ENCODE measurements around the gene IGSF3.

Gene IGSF3

GRCh38 chr1:116679091-116679827 lies 11.7 kb upstream of the IGSF3 start:
- no peaks in the 10 kb centered on the region for H3K9me3 Mint-ChIP-seq
- H3K36me3 Mint-ChIP-seq (ENCODE audit: low read depth), result no peaks in the 10 kb centered on the region
- peaks cover 13% of the 10 kb centered on the region for H3K27me3 Mint-ChIP-seq
- no peak overlapping the region for H3K4me3 Mint-ChIP-seq
- no peaks in the 10 kb centered on the region for H3K4me1 Mint-ChIP-seq
- DNase-seq, result no peak
- ATAC-seq, result no peak
- no peak overlapping the region for H3K27ac Mint-ChIP-seq

- H3K27me3 Mint-ChIP-seq, result peaks cover 18% of the 10 kb centered on the region
- ATAC-seq (no peak), DNase-seq (no peak)
- H3K4me3 Mint-ChIP-seq, result no peak overlapping the region
- no peaks in the 10 kb centered on the region for H3K4me1 Mint-ChIP-seq
- H3K27ac Mint-ChIP-seq, result no peak overlapping the region
- no peaks in the 10 kb centered on the region for H3K9me3 Mint-ChIP-seq
- H3K36me3 Mint-ChIP-seq (ENCODE audit: low read depth), result no peaks in the 10 kb centered on the region
Observed at GRCh38 chr1:116678732-116679090, 11.2 kb upstream of the IGSF3 start.

- DNase-seq (no peak), ATAC-seq (no peak)
- H3K4me3 Mint-ChIP-seq, result no peak overlapping the region
- H3K27ac Mint-ChIP-seq, result no peak overlapping the region
- no peaks in the 10 kb centered on the region for H3K9me3 Mint-ChIP-seq
- H3K27me3 Mint-ChIP-seq, result peaks cover 26% of the 10 kb centered on the region
- no peaks in the 10 kb centered on the region for H3K4me1 Mint-ChIP-seq
- H3K36me3 Mint-ChIP-seq (ENCODE audit: low read depth), result no peaks in the 10 kb centered on the region
Observed at GRCh38 chr1:116677474-116678062, 10.0 kb upstream of the IGSF3 start.

GRCh38 chr1:116676291-116676690 lies 8.8 kb upstream of the IGSF3 start:
- DNase-seq (no peak), ATAC-seq (no peak)
- Mint-ChIP-seq H3K4me3 (no peak overlapping the region), H3K4me1 (no peaks in the 10 kb centered on the region), H3K27ac (no peak overlapping the region), H3K9me3 (no peaks in the 10 kb centered on the region), H3K27me3 (peaks cover 32% of the 10 kb centered on the region), H3K36me3 (ENCODE audit: low read depth) (no peaks in the 10 kb centered on the region)

GRCh38 chr1:116674751-116675150 lies 7.2 kb upstream of the IGSF3 start:
- no peaks in the 10 kb centered on the region for H3K4me1 Mint-ChIP-seq
- DNase-seq, result no peak
- H3K9me3 Mint-ChIP-seq, result no peaks in the 10 kb centered on the region
- no peak overlapping the region for H3K27ac Mint-ChIP-seq
- ATAC-seq, result no peak
- H3K27me3 Mint-ChIP-seq, result peaks cover 47% of the 10 kb centered on the region
- no peak overlapping the region for H3K4me3 Mint-ChIP-seq
- no peaks in the 10 kb centered on the region for H3K36me3 Mint-ChIP-seq (ENCODE audit: low read depth)

- H3K9me3 Mint-ChIP-seq, result no peaks in the 10 kb centered on the region
- no peaks in the 10 kb centered on the region for H3K36me3 Mint-ChIP-seq (ENCODE audit: low read depth)
- no peak overlapping the region for H3K4me3 Mint-ChIP-seq
- ATAC-seq (no peak), DNase-seq (no peak)
- H3K27me3 Mint-ChIP-seq, result peaks cover 49% of the 10 kb centered on the region
- H3K27ac Mint-ChIP-seq, result no peak overlapping the region
- H3K4me1 Mint-ChIP-seq, result no peaks in the 10 kb centered on the region
Observed at GRCh38 chr1:116674011-116674531, 6.5 kb upstream of the IGSF3 start.

- no peaks in the 10 kb centered on the region for H3K9me3 Mint-ChIP-seq
- H3K27me3 Mint-ChIP-seq, result peaks cover 57% of the 10 kb centered on the region
- no peaks in the 10 kb centered on the region for H3K36me3 Mint-ChIP-seq (ENCODE audit: low read depth)
- H3K27ac Mint-ChIP-seq, result no peak overlapping the region
- no peak for ATAC-seq
- H3K4me1 Mint-ChIP-seq, result peaks cover 2% of the 10 kb centered on the region
- no peak overlapping the region for H3K4me3 Mint-ChIP-seq
- no peak for DNase-seq
Observed at GRCh38 chr1:116671912-116672311, 4.4 kb upstream of the IGSF3 start.

- no peak for ATAC-seq
- no peak for DNase-seq
- Mint-ChIP-seq H3K9me3 (no peaks in the 10 kb centered on the region), H3K4me3 (no peak overlapping the region), H3K27ac (no peak overlapping the region), H3K27me3 (peaks cover 63% of the 10 kb centered on the region), H3K4me1 (peaks cover 8% of the 10 kb centered on the region), H3K36me3 (ENCODE audit: low read depth) (no peaks in the 10 kb centered on the region)
Observed at GRCh38 chr1:116671072-116671760, 3.7 kb upstream of the IGSF3 start.

GRCh38 chr1:116668277-116668676 lies 744 bp upstream of the IGSF3 start:
- ATAC-seq (no peak), DNase-seq (no peak)
- Mint-ChIP-seq H3K4me1 (peaks cover 19% of the 10 kb centered on the region), H3K4me3 (peak overlapping the region; percentile 58), H3K36me3 (ENCODE audit: low read depth) (no peaks in the 10 kb centered on the region), H3K9me3 (no peaks in the 10 kb centered on the region), H3K27me3 (peaks cover 71% of the 10 kb centered on the region), H3K27ac (no peak overlapping the region)

GRCh38 chr1:116667078-116667574 lies 407 bp downstream of the IGSF3 start:
- no peaks in the 10 kb centered on the region for H3K36me3 Mint-ChIP-seq (ENCODE audit: low read depth)
- peaks cover 71% of the 10 kb centered on the region for H3K27me3 Mint-ChIP-seq
- DNase-seq (no peak), ATAC-seq (no peak)
- no peaks in the 10 kb centered on the region for H3K9me3 Mint-ChIP-seq
- no peak overlapping the region for H3K27ac Mint-ChIP-seq
- H3K4me3 Mint-ChIP-seq, result peak overlapping the region; percentile 72
- H3K4me1 Mint-ChIP-seq, result peaks cover 19% of the 10 kb centered on the region

- Mint-ChIP-seq H3K9me3 (no peaks in the 10 kb centered on the region), H3K4me1 (peaks cover 19% of the 10 kb centered on the region), H3K27me3 (peaks cover 66% of the 10 kb centered on the region), H3K36me3 (ENCODE audit: low read depth) (no peaks in the 10 kb centered on the region), H3K27ac (no peak overlapping the region), H3K4me3 (peak overlapping the region; percentile 72)
- ATAC-seq, result peak; percentile 13
- no peak for DNase-seq
Observed at GRCh38 chr1:116666187-116667077, 1.1 kb downstream of the IGSF3 start.

- Mint-ChIP-seq H3K36me3 (ENCODE audit: low read depth) (no peaks in the 10 kb centered on the region), H3K4me1 (peaks cover 19% of the 10 kb centered on the region), H3K9me3 (no peaks in the 10 kb centered on the region), H3K27me3 (peaks cover 52% of the 10 kb centered on the region), H3K4me3 (no peak overlapping the region), H3K27ac (no peak overlapping the region)
- DNase-seq (no peak), ATAC-seq (no peak)
Observed at GRCh38 chr1:116664978-116665371, 2.6 kb downstream of the IGSF3 start.

GRCh38 chr1:116664366-116664977 lies 3.1 kb downstream of the IGSF3 start:
- H3K4me1 Mint-ChIP-seq, result peaks cover 19% of the 10 kb centered on the region
- no peak overlapping the region for H3K4me3 Mint-ChIP-seq
- DNase-seq (no peak), ATAC-seq (no peak)
- no peaks in the 10 kb centered on the region for H3K36me3 Mint-ChIP-seq (ENCODE audit: low read depth)
- no peak overlapping the region for H3K27ac Mint-ChIP-seq
- no peaks in the 10 kb centered on the region for H3K9me3 Mint-ChIP-seq
- peaks cover 50% of the 10 kb centered on the region for H3K27me3 Mint-ChIP-seq

GRCh38 chr1:116663821-116664220 lies 3.7 kb downstream of the IGSF3 start:
- no peak overlapping the region for H3K27ac Mint-ChIP-seq
- H3K9me3 Mint-ChIP-seq, result no peaks in the 10 kb centered on the region
- H3K4me1 Mint-ChIP-seq, result peaks cover 19% of the 10 kb centered on the region
- ATAC-seq, result no peak
- H3K4me3 Mint-ChIP-seq, result no peak overlapping the region
- no peak for DNase-seq
- H3K36me3 Mint-ChIP-seq (ENCODE audit: low read depth), result no peaks in the 10 kb centered on the region
- H3K27me3 Mint-ChIP-seq, result peaks cover 45% of the 10 kb centered on the region

Data from activated naive CD8-positive, alpha-beta T cell treated with anti-CD3 and anti-CD28 coated beads, Interleukin-2, amount 50 U/mL, for 24 hours (primary cell).